ENCODE results near the gene ZBTB21.

DNA sequence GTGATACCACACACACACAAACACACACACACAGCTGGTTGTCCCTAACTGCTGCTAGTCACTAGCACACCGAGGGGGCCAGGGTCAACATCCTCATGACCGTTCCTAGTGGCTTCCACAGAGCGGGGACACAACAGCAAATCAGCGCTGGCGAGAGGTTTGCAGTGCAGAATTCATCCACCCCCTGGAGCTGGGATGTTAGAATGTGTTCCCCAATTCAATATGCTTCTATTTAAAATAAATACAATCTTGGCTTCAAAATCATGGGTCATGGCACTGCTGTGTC is 40.1 kb downstream of the ZBTB21 start:
- TF ChIP-seq, protein P1, sequence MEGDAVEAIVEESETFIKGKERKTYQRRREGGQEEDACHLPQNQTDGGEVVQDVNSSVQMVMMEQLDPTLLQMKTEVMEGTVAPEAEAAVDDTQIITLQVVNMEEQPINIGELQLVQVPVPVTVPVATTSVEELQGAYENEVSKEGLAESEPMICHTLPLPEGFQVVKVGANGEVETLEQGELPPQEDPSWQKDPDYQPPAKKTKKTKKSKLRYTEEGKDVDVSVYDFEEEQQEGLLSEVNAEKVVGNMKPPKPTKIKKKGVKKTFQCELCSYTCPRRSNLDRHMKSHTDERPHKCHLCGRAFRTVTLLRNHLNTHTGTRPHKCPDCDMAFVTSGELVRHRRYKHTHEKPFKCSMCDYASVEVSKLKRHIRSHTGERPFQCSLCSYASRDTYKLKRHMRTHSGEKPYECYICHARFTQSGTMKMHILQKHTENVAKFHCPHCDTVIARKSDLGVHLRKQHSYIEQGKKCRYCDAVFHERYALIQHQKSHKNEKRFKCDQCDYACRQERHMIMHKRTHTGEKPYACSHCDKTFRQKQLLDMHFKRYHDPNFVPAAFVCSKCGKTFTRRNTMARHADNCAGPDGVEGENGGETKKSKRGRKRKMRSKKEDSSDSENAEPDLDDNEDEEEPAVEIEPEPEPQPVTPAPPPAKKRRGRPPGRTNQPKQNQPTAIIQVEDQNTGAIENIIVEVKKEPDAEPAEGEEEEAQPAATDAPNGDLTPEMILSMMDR (IDR thresholded peaks at IDR 0.05) = no peak
- no peak for TF ChIP-seq POLR2AphosphoS5 (IDR thresholded peaks at IDR 0.05)

All from stomach (tissue), 4 donors.